SK-N-MC (cell line): ENCODE data around the gene WDR70.

Experiments
- EZH2 ChIP-seq: fragments of 200-600 bp; sonication (generic); IDR thresholded peaks from one replicate; pipeline ENCODE4 v1.6.1; 2017; ENCODE audit warnings: antibody characterized with exemption
- FOXP2 ChIP-seq: optimal IDR thresholded peaks from 2 replicates; pipeline ENCODE3; 2011; ENCODE audit warnings: mild to moderate bottlenecking, moderate library complexity; ENCODE audit not compliant: insufficient read depth; ENCODE audit errors: extremely low read length, control extremely low read depth
- POLR2AphosphoS5 ChIP-seq: IDR thresholded peaks from 2 replicates; pipeline ENCODE4 v1.6.1; 2012; ENCODE audit warnings: mild to moderate bottlenecking, low read depth, low read length, borderline replicate concordance

DNA sequence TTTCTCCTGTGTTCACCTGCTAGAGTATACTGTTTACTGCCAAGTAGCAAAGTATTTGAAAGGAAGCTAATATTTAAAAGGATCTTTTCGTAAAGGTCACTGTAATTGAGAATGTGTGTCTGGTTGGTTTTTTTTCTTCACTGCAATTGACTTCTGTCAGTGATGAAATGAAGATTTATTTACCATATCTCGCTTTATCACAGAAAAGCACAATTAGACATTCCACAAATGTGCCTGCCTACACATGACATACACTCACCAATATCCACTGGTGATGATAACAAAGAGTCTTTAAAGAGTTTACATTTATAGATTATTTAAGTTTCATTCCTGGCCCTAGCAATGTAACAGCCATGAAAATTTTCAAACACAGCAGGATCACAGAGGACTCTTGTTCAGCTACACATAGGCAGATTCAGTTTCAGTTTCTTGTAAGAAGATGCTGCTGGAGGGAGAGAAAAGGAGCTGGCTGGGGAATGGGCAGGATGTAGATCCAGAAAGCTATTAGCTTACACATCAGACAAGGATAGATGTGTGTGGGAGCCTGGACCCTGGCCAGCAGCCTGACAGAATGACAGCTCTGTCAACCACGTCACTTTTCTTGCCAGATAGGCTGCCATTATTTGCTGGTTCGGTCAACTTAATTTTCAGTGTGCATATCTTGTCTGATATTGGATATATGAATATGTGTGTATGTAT, 356.7 kb downstream of the WDR70 start:
- TF ChIP-seq EZH2 (no peak), POLR2AphosphoS5 (no peak), FOXP2 (no peak)
